Left lung (tissue), 10 donors: ENCODE results near the gene DOCK8. TPM values are rescaled to one million over a fixed set of nuclear protein-coding genes. Genes with fewer than 3 reads are reported as not detected.

ENCODE experiments used
- ATAC-seq: fragments of 200-7000 bp; cut with Tn5 transposase; one replicate; pipeline ENCODE4 v1.9.1; 2020; ENCODE audit warnings: moderate library complexity
- DNase-seq, 4 donors: peaks; one replicate each; pipeline ENCODE4 v3.0.0-alpha.2; 2013 to 2020
- H3K27ac ChIP-seq, 2 donors: fragments of 200-600 bp; sonication (generic) in 1 of 2; one replicate each; pipeline versions ENCODE4 v1.5.0 to v1.8.0; 2020 to 2021
- H3K27me3 ChIP-seq, 2 donors: fragments of 200-600 bp; sonication (generic) in 1 of 2; one replicate each; pipeline versions ENCODE4 v1.5.0 to v1.8.0; 2020 to 2021
- H3K36me3 ChIP-seq, 2 donors: fragments of 200-600 bp; sonication (generic) in 1 of 2; one replicate each; pipeline versions ENCODE4 v1.5.0 to v1.8.0; 2020 to 2021
- H3K4me1 ChIP-seq, 2 donors: fragments of 200-600 bp; one replicate each; pipeline ENCODE4 v1.8.0; 2021
- H3K4me3 ChIP-seq, 2 donors: fragments of 200-600 bp; sonication (generic) in 1 of 2; one replicate each; pipeline versions ENCODE4 v1.5.0 to v1.8.0; 2020 to 2021; ENCODE audit warnings: mild to moderate bottlenecking in 1 of 2
- H3K9me3 ChIP-seq, 2 donors: fragments of 200-600 bp; sonication (generic) in 1 of 2; one replicate each; pipeline versions ENCODE4 v1.5.0 to v1.8.0; 2020 to 2021
- intact Hi-C, 2 donors: fragments of 100-400 bp; cut with DNase I; formaldehyde crosslinking; loops; one replicate each; pipeline versions ENCODE4 v1.11.2 to v1.14.2; 2022
- polyA plus RNA-seq, 6 donors: library from polyadenylated mRNA; unstranded; fragments of 120-200 nt; gene quantifications; one replicate each; pipeline ENCODE4 v1.2.1, GENCODE V29; 2013; ENCODE audit not compliant: insufficient read length in 6 of 6
- total RNA-seq, 2 donors: library from RNA; stranded (reverse); fragmentation: NEBNext Ultra II Directional; extraction: Animal tissue kit (Norgen Biotek cat#: 25700); gene quantifications; one replicate each; pipeline ENCODE4 v1.2.1, GENCODE V29; 2021
- TF ChIP-seq, protein P1 (sequence below), 2 donors: fragments of 200-600 bp; sonication (generic) in 1 of 2; IDR thresholded peaks; one replicate each; pipeline versions ENCODE4 v1.5.0 to v1.8.0; 2021; ENCODE audit warnings: antibody characterized with exemption in 2 of 2
- donor health status: DM: no; HTN: yes; CAD: no.
- donor health status: DM: no; HTN: no; CAD: no.

The DOCK8 gene
- total and polyA plus RNA-seq, 8 donors: 5.9 to 95.9 (median 8.5) TPM

- peak in 1 of 4 donors; percentile 52 for DNase-seq
- peak; percentile 38 for ATAC-seq
- Histone ChIP-seq H3K27me3 (no peaks in the 10 kb centered on the region), H3K27ac (no peak overlapping the region), H3K4me1 (peaks cover 4 to 29% of the 10 kb centered on the region in 2 donors), H3K36me3 (peaks cover 0 to 37% of the 10 kb centered on the region in 2 donors), H3K9me3 (no peaks in the 10 kb centered on the region), H3K4me3 (no peak overlapping the region)
- TF ChIP-seq, protein P1, sequence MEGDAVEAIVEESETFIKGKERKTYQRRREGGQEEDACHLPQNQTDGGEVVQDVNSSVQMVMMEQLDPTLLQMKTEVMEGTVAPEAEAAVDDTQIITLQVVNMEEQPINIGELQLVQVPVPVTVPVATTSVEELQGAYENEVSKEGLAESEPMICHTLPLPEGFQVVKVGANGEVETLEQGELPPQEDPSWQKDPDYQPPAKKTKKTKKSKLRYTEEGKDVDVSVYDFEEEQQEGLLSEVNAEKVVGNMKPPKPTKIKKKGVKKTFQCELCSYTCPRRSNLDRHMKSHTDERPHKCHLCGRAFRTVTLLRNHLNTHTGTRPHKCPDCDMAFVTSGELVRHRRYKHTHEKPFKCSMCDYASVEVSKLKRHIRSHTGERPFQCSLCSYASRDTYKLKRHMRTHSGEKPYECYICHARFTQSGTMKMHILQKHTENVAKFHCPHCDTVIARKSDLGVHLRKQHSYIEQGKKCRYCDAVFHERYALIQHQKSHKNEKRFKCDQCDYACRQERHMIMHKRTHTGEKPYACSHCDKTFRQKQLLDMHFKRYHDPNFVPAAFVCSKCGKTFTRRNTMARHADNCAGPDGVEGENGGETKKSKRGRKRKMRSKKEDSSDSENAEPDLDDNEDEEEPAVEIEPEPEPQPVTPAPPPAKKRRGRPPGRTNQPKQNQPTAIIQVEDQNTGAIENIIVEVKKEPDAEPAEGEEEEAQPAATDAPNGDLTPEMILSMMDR (IDR thresholded peaks at IDR 0.05): peak in 1 of 2 donors; percentile 10
- intact Hi-C loops: no loop called here
Observed at GRCh38 chr9:466747-467146, 252.1 kb downstream of the DOCK8 start.

- TF ChIP-seq, protein P1 (IDR thresholded peaks at IDR 0.05): no peak
- peak overlapping the region in 1 of 2 donors; percentile 54 for H3K4me3 ChIP-seq
- H3K4me1 ChIP-seq: peaks cover 4 to 29% of the 10 kb centered on the region in 2 donors
- ATAC-seq (peak; percentile 11), DNase-seq (no peak)
- no peaks in the 10 kb centered on the region for H3K9me3 ChIP-seq
- no peaks in the 10 kb centered on the region for H3K27me3 ChIP-seq
- H3K36me3 ChIP-seq: peaks cover 0 to 21% of the 10 kb centered on the region in 2 donors
- peak overlapping the region; percentile 83 to 85 for H3K27ac ChIP-seq
- intact Hi-C loops: no loop called here
Observed at GRCh38 chr9:468766-469426, 254.2 kb downstream of the DOCK8 start.

DNA sequence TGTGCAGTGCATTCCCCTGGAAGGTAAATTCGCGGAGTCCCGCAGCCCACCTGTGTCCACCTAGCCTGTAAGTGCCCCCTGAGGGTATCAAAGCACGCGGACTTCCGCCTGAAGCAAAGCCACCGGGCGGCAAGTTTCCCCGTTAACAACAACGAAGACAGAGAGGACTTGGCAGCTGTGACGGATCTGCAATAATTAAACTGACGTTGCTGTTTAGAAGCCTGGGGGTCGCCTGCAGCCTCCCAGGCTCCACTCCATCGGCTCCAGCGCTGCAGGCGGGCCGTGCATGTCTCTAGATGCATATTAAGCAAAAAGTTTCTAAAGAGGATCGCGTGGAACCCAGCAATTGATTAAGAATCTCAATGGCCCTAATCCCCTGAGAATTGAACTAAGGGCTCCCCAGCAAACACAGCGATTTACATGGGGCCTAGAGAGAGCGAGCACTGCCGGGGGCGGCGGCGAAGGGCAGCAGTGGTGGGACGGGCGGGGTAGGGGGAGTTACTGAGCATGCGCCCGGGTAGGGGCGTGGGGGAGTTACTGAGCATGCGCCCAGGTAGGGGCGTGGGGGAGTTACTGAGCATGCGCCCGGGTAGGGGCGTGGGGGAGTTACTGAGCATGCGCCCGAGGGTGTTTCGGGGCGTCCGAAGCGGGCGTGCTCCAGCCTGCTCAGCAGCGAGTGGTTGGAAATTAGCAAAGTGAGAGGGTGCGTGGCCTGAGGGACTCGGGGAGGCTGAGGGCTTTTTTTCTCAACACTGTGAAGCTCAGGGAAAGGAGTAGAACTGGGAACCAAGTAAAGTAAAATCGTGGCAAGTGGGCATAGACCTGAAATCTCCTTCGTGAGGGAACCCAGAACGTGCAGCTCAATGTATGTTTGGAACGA lies 255.2 kb downstream of the DOCK8 start:
- intact Hi-C loops: no loop called here
- H3K9me3 ChIP-seq: no peaks in the 10 kb centered on the region

DNA sequence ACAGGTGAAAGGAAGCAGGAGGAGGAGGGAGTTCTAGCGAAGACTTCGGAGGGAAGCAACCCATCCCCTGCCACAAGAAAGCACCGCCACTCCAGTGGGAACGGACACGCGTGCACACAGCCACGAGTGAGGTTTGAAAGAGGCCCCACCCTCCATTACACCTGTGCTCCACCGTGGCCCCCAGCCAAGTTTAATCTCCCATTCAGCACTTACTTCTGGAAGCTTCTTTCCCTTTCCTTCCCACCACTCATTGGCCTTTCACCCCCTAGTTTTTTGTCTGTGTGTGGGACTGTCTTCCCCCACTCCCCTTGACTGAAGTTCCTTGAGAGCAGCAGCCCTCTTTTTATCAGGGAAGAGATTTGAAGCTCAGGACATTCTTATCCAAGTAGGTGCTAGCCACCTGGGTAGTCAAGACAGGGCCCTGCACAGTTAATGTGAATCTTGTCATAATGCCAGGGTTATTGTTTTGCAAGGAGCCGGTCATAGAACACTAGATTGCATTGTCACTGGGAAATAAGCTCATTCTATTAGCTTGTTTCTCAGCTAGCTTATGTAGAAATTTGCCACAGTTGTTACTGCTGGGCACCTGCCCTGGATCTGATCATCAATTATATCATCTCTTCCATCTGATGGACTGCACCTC lies 256.0 kb downstream of the DOCK8 start:
- Histone ChIP-seq H3K4me1 (peaks cover 4 to 29% of the 10 kb centered on the region in 2 donors), H3K27ac (peak overlapping the region; percentile 61 to 83), H3K36me3 (peaks cover 0 to 4% of the 10 kb centered on the region in 2 donors), H3K4me3 (peak overlapping the region; percentile 44 to 54), H3K9me3 (no peaks in the 10 kb centered on the region), H3K27me3 (no peaks in the 10 kb centered on the region)
- peak in 1 of 4 donors; percentile 41 for DNase-seq
- intact Hi-C loops: no loop called here
- peak; percentile 18 for ATAC-seq
- TF ChIP-seq, protein P1 (IDR thresholded peaks at IDR 0.05): no peak

More for the DNA sequence above, 255.2 kb downstream of the DOCK8 start:
- peak overlapping the region; percentile 83 to 85 for H3K27ac ChIP-seq
- peak; percentile 94 for ATAC-seq
- peak overlapping the region; percentile 44 to 54 for H3K4me3 ChIP-seq
- H3K36me3 ChIP-seq: peaks cover 0 to 11% of the 10 kb centered on the region in 2 donors
- TF ChIP-seq, protein P1 (IDR thresholded peaks at IDR 0.05): no peak
- peak; percentile 83 to 96 (median 90) for DNase-seq
- no peaks in the 10 kb centered on the region for H3K27me3 ChIP-seq
- H3K4me1 ChIP-seq: peaks cover 4 to 29% of the 10 kb centered on the region in 2 donors
